ENCODE measurements around the gene GRK5.

GRCh38 chr10:119399466-119399865 lies 192.1 kb downstream of the GRK5 start:
- TF ChIP-seq CTCF (IDR thresholded peaks at IDR 0.05) (no peak), EP300 (IDR thresholded peaks at IDR 0.05; ENCODE audit: low read depth) (no peak)
